Mesenteric fat pad (tissue), 1 donor: ENCODE results near the gene ASB5. TPM values are rescaled to one million over a fixed set of nuclear protein-coding genes. Genes with fewer than 3 reads are reported as not detected.
"Not testable (repeated sequence)": the region's sequence is repeated elsewhere in the genome, so short reads cannot be mapped to it uniquely, and the experiment has no call there.

Experiments
- DNase-seq: peaks from one replicate; pipeline ENCODE4 v3.0.0-alpha.2; 2020; ENCODE audit warnings: low spot score
- total RNA-seq: library from RNA; stranded (reverse); fragmentation: NEBNext Ultra II Directional; extraction: Animal tissue kit (Norgen Biotek cat#: 25700); gene quantifications from one replicate; pipeline ENCODE4 v1.2.1, GENCODE V29; 2021
- donor health status: DM: yes; HTN: yes; CAD: no.

ASB5 gene
- total RNA-seq, 1 donor from 2014 or later: not detected

- not testable (repeated sequence) for DNase-seq
These were observed 10.5 kb upstream of the ASB5 start for GRCh38 chr4:176279560-176279959.

GRCh38 chr4:176277162-176277904 lies 8.3 kb upstream of the ASB5 start:
- no peak for DNase-seq

GRCh38 chr4:176276710-176277109 lies 7.7 kb upstream of the ASB5 start:
- no peak for DNase-seq

GRCh38 chr4:176274441-176274840 lies 5.4 kb upstream of the ASB5 start:
- DNase-seq: no peak

- DNase-seq: no peak
These were observed 4.7 kb upstream of the ASB5 start for GRCh38 chr4:176273736-176274135.

- DNase-seq: no peak
These were observed 3.8 kb upstream of the ASB5 start for GRCh38 chr4:176272799-176273198.

GRCh38 chr4:176271749-176272148 lies 2.7 kb upstream of the ASB5 start:
- no peak for DNase-seq

GRCh38 chr4:176270669-176271068 lies 1.6 kb upstream of the ASB5 start:
- no peak for DNase-seq

GRCh38 chr4:176266026-176266425 lies 3.0 kb downstream of the ASB5 start:
- DNase-seq: no peak

GRCh38 chr4:176262243-176262642 lies 6.8 kb downstream of the ASB5 start:
- DNase-seq: no peak

- DNase-seq: no peak
These were observed 7.5 kb downstream of the ASB5 start for GRCh38 chr4:176261481-176261880.

GRCh38 chr4:176261018-176261417 lies 8.0 kb downstream of the ASB5 start:
- DNase-seq: no peak

- no peak for DNase-seq
These were observed 9.5 kb downstream of the ASB5 start for GRCh38 chr4:176259330-176260090.

- DNase-seq: no peak
These were observed 10.9 kb downstream of the ASB5 start for GRCh38 chr4:176258135-176258534.

GRCh38 chr4:176256921-176257320 lies 12.1 kb downstream of the ASB5 start:
- no peak for DNase-seq

GRCh38 chr4:176242764-176243347 lies 26.2 kb downstream of the ASB5 start:
- no peak for DNase-seq

GRCh38 chr4:176241703-176242102 lies 27.3 kb downstream of the ASB5 start:
- no peak for DNase-seq

- no peak for DNase-seq
These were observed 30.2 kb downstream of the ASB5 start for GRCh38 chr4:176238826-176239225.

GRCh38 chr4:176238157-176238610 lies 30.8 kb downstream of the ASB5 start:
- DNase-seq: no peak

GRCh38 chr4:176236946-176237345 lies 32.1 kb downstream of the ASB5 start:
- no peak for DNase-seq

GRCh38 chr4:176230836-176231235 lies 38.2 kb downstream of the ASB5 start:
- no peak for DNase-seq

- DNase-seq: no peak
These were observed 39.4 kb downstream of the ASB5 start for GRCh38 chr4:176229645-176230044.
